Spleen (tissue), 7 donors: ENCODE data around the gene S100A3.
"Not testable (repeated sequence)": the region's sequence is repeated elsewhere in the genome, so short reads cannot be mapped to it uniquely, and the experiment has no call there.

Experiments used
- POLR2AphosphoS5 ChIP-seq, 3 donors: sonication (generic); formaldehyde crosslinking; IDR thresholded peaks; one replicate each; pipeline ENCODE4 v1.5.1; 2017; ENCODE audit warnings: antibody characterized with exemption in 3 of 3
- TF ChIP-seq, protein P1 (sequence below), 11 experiments: fragments of 200-600 bp in 7 of 11; fragments of 450-650 bp in 4 of 11; sonication (generic) in 4 of 11; IDR thresholded peaks in 8 of 11; conservative IDR thresholded peaks in 3 of 11; 1 replicate in 7 of 11; 2 replicates in 4 of 11; pipeline versions ENCODE4 v1.4.0 to v1.8.0; 2016 to 2021; ENCODE audit warnings: antibody characterized with exemption in 11 of 11, inconsistent platforms in 4 of 11, mild to moderate bottlenecking in 1 of 11
- donor health status: DM: no; HTN: no; CAD: no; lungs with moderate emphysema.
- donor health status: DM: no; HTN: no; CAD: no.
- donor health status: DM: no; HTN: no; CAD: no.

GRCh38 chr1:153522353-153523048 lies 26.6 kb downstream of the S100A3 start:
- TF ChIP-seq, protein P1, sequence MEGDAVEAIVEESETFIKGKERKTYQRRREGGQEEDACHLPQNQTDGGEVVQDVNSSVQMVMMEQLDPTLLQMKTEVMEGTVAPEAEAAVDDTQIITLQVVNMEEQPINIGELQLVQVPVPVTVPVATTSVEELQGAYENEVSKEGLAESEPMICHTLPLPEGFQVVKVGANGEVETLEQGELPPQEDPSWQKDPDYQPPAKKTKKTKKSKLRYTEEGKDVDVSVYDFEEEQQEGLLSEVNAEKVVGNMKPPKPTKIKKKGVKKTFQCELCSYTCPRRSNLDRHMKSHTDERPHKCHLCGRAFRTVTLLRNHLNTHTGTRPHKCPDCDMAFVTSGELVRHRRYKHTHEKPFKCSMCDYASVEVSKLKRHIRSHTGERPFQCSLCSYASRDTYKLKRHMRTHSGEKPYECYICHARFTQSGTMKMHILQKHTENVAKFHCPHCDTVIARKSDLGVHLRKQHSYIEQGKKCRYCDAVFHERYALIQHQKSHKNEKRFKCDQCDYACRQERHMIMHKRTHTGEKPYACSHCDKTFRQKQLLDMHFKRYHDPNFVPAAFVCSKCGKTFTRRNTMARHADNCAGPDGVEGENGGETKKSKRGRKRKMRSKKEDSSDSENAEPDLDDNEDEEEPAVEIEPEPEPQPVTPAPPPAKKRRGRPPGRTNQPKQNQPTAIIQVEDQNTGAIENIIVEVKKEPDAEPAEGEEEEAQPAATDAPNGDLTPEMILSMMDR (IDR thresholded peaks at IDR 0.05 in 8 of 11, conservative IDR thresholded peaks at IDR 0.05 in 3 of 11), result not testable (repeated sequence)
- not testable (repeated sequence) for TF ChIP-seq POLR2AphosphoS5 (IDR thresholded peaks at IDR 0.05)
